NCI-H510A (cell line): Measurements from ENCODE around the gene CHIA.
"Not testable (repeated sequence)": the region's sequence is repeated elsewhere in the genome, so short reads cannot be mapped to it uniquely, and the experiment has no call there.

Experiments
- DNase-seq: peaks from one replicate; lab custom pipeline; 2025; lab: John Stamatoyannopoulos, UW

CHIA gene

DNA sequence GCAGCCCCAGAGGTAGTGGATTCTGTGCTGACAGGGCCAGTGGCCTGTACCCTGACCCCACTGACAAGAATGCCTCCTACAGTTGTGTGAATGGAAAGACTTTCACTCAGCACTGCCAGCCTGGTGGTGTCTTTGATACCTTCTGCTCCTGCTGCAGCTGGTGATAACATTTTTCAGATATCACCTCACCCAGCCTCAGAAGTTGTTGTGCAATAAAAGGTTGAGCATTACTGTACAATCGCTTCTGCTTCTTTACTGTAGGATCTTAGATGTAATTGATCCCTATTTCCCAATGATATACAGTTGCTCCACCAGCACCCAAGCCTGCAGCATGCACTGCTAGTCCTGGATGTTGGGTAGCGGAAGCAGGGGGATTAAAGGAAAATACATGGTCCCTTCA lies 4.8 kb upstream of the CHIA start:
- no peak for DNase-seq

DNA sequence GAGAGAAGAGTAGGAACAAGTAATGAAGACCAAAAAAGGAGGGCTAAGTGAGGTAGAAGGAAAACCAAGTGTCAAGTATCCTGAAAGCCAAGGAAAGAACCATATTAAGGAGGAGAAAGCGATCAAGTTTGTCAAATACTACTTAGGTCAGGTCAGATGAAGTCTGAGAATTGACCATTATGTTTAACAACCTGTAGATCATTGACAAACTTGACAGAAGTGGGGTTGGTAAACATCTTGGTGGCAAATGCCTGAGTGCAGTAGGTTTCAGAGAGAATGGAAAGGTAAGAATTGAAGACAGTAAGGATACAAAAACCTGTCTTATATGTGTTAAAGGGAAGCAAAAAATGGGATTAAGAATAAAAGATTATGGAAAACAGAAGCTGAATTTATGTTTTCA lies 3.7 kb upstream of the CHIA start:
- DNase-seq, result no peak

DNA sequence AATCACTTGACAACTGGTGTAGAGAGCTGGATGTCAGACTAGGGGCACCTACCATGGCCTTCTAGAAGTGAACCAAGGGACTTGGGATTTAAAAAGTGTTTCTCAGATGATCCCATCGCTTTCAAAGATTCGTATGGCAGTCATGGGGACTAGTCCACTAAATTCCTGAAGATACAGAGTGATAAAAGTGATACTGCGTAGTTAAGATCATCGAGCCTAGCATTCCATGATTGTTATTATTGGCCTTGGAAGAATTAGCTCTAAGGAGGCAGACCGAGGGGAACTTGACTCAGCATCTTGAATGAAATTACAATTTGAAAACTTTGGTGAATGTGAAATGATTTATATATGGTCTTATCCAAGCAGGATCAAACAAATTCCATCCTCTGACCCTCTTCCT lies 1.3 kb upstream of the CHIA start:
- no peak for DNase-seq

DNA sequence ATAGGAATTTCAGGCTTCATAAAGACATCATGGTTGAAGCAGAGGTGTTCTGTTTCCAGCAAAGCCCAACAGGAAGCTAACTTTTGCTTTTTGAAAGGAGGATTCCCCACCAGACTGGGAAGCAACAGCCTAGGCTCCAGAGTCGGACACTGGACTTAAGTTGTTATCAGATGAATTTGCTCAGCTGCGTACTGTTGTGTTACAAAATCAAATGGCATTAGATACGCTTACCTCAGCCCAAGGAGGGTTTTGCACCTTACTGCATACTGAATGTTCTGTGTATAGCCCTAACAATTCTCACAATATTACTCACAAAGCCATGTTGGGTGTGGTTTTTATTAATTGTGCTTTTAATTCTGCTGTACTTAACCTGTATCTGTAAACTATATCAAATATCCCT lies 547 bp upstream of the CHIA start:
- DNase-seq, result no peak

DNA sequence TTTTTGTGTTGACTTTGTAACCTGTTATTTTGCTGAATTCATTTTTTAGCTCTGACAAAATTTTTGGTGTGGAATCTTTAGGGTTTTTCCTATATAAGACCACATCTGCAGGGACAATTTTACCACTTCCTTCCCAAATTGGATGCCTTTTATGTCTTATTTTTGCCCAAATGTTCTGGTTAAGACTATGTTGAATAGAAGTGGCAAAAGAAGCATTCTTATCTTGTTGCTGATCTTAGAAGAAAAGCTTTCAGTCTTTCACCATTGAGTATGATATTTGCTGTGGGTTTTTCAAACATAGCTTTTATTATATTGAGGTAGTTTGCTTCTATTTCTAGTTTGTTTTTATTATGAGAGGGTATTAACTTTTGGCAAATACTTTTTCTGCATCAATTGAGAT lies 3.7 kb downstream of the CHIA start:
- no peak for DNase-seq

DNA sequence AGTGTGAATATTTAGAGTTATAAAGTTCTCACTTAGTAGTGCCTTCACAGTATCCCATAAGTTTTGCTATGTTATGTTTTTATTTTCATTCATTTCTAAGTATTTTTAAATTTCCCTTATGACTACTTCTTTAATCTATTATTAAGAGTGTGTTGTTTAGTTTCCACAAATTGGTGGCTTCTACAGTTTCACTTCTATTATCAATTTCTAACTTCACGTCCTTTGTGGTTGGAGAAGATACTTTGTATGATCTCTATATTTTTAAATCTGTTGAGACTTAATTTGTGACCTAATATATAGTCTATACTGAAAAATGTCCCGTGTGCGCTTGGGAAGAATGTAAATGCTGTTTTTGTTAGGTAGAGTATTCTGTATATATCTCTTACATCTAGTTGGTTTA lies 11.7 kb downstream of the CHIA start:
- no peak for DNase-seq

DNA sequence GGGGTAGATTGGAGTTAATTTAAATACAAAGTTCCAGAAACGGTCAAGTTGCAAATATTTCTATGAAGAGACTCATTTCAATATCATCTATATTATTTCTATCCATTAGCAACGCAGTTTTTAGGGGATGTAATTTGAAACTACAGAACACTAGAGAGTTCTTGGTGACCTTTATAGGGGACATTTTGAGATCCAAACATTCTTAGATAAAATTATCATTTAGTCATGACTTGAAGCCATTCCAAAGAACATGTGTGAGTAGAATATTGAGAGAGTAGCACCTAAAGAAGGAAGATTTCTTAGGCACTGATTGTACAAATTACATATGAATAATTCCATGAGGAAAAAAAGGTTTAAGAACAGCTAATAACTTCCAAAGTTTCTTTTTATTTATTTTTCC lies 19.0 kb downstream of the CHIA start:
- no peak for DNase-seq

DNA sequence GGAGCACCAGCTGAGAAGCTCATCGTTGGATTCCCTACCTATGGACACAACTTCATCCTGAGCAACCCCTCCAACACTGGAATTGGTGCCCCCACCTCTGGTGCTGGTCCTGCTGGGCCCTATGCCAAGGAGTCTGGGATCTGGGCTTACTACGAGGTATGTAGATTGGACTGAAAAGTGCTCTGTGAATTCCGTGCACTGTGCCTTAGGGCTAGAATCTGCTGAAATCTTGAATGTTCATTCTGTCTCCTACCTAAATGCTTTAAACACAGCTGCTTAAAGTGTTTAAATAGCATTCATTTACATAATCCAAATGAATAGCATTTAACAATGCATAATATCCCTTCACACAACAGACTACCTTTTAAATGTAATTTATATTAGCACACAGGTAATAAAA lies 27.9 kb downstream of the CHIA start:
- no peak for DNase-seq

DNA sequence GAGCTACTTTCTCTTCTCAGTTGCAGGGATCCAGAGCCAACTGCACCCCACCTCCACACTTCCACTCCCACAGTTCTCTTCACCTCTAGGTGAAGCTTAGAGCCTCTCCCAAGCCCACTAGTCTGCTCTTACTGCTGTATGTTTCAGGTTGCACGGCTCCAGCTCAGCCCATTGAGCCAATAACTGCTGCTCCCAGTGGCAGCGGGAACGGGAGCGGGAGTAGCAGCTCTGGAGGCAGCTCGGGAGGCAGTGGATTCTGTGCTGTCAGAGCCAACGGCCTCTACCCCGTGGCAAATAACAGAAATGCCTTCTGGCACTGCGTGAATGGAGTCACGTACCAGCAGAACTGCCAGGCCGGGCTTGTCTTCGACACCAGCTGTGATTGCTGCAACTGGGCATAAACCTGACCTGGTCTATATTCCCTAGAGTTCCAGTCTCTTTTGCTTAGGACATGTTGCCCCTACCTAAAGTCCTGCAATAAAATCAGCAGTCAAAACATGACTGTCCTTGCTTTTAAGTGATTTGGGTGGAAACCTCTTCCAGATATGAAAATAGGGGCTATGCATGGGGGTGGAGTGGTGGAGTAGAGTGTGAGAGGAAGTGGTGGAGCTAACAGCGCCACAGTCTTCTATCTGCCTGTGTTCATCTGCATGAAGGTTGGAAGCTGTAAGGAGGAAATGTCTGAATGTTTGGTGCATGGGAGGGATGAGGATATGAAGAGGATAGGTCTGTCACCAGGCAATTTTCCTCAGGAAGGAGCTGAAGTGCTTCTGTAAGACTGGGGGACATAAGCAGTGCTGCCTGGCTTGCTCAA lies 29.6 kb downstream of the CHIA start:
- DNase-seq, result no peak

DNA sequence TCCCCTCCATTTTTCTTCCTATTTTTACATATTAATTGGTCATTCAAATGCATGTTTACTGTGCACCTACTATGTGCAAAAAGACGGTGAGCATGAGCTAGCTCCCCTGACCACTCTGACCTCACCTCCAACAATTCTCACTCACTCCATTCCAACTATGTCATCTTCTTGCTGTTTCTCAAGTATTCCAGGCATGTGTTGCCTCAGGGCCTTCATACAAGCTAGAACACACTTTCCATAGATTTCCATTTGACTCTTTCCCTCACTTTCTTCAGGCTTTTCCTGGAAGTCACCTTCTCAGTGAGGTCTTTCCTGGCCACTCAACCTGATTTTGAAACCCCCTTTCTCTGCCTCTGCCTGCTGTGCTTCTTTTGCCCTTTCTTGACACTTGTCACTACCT lies 32.6 kb downstream of the CHIA start:
- no peak for DNase-seq

DNA sequence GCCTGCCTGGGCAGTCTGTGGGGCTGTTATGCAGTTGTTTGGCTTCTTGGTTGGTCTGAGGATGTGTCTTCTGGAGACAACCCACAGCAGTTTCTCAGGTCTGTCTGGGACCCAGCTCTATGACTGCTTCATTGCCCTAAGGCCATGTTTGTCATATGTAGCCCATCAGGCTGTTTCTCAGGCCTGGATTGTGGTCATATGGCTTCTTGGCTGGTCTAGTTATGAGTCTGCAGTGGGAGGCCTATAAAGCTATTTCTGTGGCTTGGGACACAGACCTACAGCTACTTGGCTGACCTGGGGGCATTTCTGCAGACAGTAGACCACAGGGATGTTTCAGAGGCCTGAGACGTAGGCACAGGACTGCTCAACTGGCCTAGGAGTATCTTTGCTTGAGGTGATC lies 41.5 kb downstream of the CHIA start:
- no peak for DNase-seq

DNA sequence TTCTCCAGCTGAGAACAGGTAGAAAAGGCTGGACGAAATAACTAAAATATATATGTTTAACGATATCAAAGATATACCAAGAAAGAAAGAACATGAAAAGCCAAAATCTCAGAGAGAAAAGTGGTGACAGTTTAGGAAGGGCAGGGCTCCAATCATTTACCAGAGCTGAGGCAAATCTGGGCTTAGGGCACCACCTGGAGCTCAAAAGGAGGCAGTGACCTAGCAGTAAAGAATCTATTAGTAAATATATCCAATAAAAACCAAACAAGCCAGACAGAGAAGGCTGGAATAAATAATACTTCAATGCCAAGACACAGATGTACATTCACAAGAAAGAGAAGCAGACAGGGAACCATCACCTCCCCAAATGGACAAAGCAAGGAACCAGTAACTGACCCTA lies 43.5 kb downstream of the CHIA start:
- DNase-seq, result peak; percentile 6

DNA sequence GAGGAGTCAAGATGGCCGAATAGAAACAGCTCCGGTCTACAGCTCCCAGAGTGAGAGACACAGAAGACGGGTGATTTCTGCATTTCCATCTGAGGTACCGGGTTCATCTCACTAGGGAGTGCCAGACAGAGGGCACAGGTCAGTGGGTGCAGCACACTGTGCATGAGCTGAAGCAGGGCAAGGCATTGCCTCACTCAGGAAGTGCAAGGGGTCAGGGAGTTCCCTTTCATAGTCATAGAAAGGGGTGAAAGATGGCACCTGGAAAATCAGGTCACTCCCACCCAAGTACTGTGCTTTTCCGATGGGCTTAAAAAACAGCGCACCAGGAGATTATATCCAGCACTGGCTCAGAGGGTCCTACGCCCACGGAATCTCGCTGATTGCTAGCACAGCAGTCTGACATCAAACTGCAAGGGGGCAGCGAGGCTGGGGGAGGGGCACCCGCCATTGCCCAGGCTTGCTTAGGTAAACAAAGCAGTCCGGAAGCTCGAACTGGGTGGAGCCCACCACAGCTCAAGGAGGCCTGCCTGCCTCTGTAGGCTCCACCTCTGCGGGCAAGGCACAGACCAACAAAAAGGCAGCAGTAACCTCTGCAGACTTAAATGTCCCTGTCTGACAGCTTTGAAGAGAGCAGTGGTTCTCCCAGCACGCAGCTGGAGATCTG lies 44.7 kb downstream of the CHIA start:
- DNase-seq, result not testable (repeated sequence)

DNA sequence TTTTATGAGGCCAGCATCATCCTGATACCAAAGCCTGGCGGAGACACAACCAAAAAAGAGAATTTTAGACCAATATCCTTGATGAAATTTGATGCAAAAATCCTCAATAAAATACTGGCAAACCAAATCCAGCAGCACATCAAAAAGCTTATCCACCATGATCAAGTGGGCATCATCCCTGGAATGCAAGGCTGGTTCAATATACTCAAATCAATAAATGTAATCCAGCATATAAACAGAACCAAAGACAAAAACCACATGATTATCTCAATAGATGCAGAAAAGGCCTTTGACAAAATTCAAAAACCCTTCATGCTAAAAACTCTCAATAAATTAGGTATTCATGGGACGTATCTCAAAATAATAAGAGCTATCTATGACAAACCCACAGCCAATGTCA lies 48.2 kb downstream of the CHIA start:
- not testable (repeated sequence) for DNase-seq

DNA sequence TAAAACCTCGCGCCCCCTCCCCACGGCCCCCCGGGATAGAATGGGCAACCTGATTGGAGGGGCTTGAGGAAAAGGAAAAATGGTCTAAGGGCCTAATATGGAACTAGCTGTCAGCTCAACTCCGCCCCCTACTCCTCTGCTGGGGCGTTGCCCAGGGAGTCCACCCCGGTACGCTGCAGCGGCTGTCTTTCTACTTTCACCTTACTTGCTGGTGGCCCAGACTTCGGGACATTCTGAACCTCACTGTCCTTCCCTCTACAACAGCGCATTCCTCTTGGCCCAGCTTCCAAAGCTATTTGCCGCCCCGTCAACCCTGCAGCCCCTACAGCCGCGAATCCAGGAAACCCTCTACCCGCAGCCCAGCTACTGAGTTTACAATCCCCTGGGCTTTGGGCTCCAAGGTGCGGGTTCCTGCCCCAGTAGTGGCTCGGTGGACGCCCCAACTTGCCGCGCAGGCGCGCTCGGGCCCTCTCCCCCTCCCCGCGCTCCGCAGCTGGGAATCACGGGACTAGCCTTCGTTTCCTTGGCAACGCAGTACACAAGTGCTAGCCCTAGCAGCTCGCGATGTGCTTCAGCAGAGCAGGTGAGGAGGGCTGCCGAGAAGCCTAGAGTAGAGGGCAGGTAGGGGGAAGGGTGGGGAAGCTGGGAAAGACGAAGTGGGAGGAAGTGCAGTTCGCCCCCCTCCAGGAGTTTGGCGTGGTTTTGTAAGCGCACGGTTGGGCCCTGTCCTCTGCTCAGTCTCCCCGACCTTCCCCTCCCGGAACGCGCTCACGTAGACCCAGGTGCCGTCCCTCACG lies 55.6 kb downstream of the CHIA start:
- peak; percentile 95 for DNase-seq

DNA sequence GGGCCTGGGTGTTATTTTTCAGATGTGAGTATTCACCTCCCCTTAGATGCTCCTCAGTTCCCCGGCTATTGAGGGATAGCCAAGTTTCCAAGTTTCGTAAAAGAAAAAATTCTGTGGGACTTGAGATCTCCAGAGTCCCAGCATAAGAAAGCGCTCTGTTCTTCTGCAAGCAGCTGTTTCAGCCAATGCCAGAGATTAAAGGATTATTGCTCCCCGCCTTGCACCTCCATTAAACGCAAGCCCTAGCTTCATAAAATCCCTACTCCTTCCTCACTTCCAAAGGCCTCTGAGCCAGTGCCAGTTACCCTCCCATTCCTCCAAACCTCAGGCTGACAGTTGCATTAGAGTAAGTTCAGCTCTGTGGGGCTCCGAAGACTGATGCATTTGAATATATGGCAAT lies 56.4 kb downstream of the CHIA start:
- no peak for DNase-seq

DNA sequence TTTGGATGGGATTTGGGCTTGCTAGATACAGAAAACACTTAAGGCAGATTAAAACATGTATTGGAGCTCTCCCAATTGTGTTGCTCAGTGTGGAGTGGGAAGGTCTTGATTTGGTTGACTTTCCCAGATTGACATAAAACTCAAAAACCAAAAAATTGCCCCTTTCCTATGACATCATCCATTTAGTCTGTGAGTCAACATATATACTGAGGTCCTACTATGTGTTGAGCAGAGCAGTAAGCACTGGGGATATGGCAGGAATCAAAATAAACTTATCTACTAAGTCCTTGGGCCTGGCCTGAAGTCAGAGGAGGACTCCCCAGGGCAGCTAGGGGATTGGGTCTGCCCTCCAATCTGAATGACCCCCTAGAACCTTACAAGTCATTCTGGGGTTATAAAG lies 61.0 kb downstream of the CHIA start:
- no peak for DNase-seq

DNA sequence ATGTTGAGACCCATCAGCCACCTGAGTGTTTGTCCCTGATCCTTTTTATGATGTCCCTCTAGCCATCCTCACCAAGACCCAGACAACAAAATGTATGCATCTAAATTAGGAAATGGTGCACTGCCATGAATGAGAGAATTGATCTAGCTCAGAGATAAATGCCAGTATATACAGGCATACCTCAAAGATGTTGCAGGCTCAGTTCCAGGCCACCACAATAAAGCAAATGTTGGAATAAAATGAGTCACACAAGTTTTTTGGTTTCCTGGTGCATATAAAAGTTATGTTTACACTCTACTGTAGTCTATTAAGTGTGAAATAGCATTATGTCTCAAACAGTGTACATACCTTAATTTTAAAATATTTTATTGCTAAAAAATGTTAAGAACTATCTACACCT lies 63.9 kb downstream of the CHIA start:
- no peak for DNase-seq

DNA sequence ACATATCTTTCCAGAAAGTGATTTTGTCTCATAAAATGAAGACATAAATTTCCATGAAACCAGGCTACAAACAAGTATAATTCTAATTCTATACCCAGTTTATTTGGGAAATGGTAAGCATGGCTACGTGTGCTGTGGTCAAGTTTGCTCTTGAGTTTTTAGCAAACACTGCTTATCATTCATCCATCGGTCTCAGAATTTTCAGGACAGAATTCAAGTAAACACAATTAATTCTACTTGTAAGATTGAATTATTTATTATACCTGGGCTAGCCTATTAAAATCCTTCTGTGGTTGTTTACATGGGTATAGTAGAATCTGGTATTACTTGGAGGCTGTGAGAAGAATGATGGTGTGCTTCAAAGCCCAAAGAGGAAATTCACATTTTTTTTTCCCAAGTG lies 68.3 kb downstream of the CHIA start:
- no peak for DNase-seq

DNA sequence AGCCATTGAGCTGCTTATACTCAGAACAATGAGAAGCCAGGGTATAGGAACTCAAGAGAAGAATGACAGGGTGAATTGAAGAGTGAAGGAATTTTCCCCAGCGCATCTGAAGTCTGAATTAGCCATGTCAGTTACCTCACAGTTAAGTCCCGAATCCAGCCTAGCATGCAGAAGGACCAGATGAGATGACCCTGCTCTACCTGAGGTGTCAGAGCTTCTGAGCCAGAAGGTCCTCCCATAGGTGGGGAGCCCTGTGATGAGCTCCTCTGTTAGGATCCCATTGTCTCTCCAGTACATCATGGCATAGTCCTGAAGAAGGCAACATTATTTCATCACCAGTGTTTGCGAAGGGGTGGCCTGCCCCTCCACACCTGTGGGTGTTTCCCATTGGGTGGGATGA lies 68.7 kb downstream of the CHIA start:
- DNase-seq, result no peak

DNA sequence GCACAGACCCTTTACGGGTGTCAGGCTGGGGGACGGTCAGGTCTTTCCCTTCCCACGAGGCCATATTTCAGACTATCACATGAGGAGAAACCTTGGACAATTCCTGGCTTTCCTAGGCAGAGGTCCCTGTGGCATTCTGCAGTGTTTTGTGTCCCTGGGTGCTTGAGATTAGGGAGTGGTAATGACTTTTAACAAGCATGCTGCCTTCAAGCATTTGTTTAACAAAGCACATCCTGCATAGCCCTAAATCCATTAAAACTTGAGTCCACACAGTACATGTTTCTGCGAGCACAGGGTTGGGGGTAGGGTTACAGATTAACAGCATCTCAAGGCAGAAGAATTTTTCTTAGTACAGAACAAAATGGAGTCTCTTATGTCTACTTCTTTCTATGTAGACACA lies 69.6 kb downstream of the CHIA start:
- DNase-seq, result not testable (repeated sequence)

DNA sequence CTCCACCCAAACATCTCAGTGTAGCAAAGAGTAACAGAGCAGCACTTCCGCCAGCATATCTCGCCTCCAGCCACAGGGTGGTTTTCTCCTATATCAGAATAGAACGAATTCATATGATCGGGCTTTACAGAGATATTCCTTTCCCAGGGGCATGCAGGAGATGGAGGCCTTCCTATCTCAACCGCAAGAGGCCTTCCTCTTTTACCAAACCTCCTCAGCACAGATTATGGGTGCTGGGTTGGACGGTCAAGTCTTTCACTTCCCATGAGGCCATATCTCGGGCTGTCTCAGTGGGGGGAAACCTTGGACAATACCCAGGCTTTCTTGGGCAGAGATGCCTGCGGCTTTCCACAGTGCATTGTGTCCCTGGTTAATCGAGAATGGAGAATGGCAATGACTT lies 71.1 kb downstream of the CHIA start:
- no peak for DNase-seq

DNA sequence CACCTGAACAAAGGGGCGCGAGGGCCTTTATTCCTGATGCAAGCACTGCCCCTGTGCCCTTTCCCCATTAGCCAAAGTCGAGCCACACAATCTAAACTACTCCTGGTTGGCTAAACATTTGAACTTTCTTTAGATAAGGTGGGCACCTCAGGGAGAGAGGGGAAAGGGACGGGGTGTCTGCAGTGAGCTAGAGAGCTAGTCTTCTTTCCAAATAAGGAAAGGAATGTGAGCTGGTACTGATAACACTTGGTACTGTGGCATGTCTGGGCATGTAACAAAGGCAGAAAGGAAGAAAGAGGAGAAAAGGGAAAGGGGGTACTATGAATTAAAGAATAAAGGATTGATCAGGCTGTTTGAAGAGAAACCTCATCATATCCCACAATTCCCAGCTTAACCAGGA lies 74.0 kb downstream of the CHIA start:
- no peak for DNase-seq
